Epithelial cell of proximal tubule (primary cell): ENCODE data around the gene BPIFB4. TPM values are rescaled to one million over a fixed set of nuclear protein-coding genes. Genes with fewer than 3 reads are reported as not detected.

Source experiments
- DNase-seq: peaks from one replicate; pipeline ENCODE4 v3.0.0-alpha.2; 2011; ENCODE audit warnings: low read depth
- H3K4me3 ChIP-seq: 2 replicates; pipeline ENCODE4 v1.5.1; 2011; ENCODE audit warnings: low read depth, mild to moderate bottlenecking, low read length
- CTCF ChIP-seq: conservative IDR thresholded peaks from 2 replicates; pipeline ENCODE4 v1.5.1; 2012; ENCODE audit warnings: low read depth, mild to moderate bottlenecking, low read length
- total RNA-seq: library from RNA; depleted of rRNA; stranded (reverse); fragments of >200 nt; gene quantifications from 2 replicates; pipeline ENCODE4 v1.2.3, GENCODE V29; 2015

Gene BPIFB4
- total RNA-seq, 1 donor from 2014 or later, result not detected

DNA sequence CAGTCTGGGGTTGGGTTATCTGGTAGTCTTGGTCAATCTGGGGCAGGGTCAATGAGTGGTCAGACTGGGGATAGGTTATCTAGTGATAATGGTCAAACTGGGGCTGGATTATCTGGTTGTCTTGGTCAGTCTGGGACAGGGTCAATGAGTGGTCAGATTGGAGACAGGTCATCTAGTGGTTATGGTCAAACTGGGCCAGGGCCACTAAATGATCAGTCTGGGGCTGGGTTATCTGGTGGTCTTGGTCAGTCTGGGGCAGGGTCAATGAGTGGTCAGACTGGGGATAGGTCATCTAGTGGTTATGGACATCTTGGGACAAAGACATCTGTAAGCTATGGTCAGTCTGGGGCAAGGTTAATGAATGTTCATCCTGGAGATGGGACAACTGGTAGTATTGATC, 60.0 kb downstream of the BPIFB4 start:
- TF ChIP-seq CTCF, result no peak
- DNase-seq, result no peak
- H3K4me3 ChIP-seq, result no peak overlapping the region

- TF ChIP-seq CTCF, result no peak
- no peak for DNase-seq
- H3K4me3 ChIP-seq, result no peak overlapping the region
Measured at GRCh38 chr20:33145521-33145920, 66.1 kb downstream of the BPIFB4 start.

DNA sequence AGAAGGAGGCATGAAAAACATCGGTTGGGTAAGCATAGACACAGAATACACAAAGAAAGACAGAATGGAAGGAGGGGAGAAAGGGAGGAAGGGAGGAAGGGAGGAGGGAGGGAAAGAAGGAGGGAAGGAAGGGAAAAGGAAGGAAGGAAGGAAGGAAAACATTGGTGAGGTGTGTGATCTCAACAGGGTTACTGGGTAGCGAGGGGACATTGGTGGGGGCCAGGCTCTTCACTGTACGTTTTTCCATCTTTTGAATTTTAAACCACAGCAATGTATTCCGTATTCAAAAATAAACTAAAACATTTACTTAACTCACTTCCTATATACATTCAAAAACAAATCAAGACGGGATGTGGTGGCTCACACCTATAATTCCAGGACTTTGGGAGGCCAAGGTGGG, 67.9 kb downstream of the BPIFB4 start:
- TF ChIP-seq CTCF, result no peak
- DNase-seq, result no peak

GRCh38 chr20:33148040-33148439, 68.6 kb downstream of the BPIFB4 start:
- no peak for DNase-seq
- H3K4me3 ChIP-seq, result no peak overlapping the region
- TF ChIP-seq CTCF, result no peak

More for the DNA sequence above, 67.9 kb downstream of the BPIFB4 start:
- H3K4me3 ChIP-seq, result no peak overlapping the region

GRCh38 chr20:33154252-33154651, 74.8 kb downstream of the BPIFB4 start:
- no peak for DNase-seq
- H3K4me3 ChIP-seq, result no peak overlapping the region
- no peak for TF ChIP-seq CTCF

- no peak overlapping the region for H3K4me3 ChIP-seq
- DNase-seq, result no peak
- no peak for TF ChIP-seq CTCF
Measured at GRCh38 chr20:33158637-33159385, 79.4 kb downstream of the BPIFB4 start.

DNA sequence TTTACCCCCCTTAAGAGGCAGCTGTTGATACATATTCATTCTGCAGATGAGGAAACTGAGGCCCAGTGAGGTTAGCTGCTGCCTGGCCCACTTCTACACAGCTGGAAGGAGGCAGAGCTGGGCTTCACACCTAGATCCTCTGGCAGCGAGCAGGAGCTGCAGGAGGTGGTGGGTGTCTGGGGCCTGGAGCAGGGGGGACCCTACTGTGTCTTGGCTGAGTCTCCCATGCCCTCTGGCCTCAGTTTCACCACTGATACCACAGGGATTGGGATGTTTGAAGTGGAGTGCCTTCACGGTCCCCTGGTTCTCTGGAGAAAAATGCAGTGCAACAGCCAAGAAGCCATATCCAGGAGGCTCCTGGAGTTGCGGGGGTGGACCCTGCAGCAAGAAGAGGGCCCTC, 80.3 kb downstream of the BPIFB4 start:
- H3K4me3 ChIP-seq, result no peak overlapping the region
- TF ChIP-seq CTCF, result no peak
- DNase-seq, result no peak
